Measurements from ENCODE around the gene COMMD9.

Gene COMMD9

DNA sequence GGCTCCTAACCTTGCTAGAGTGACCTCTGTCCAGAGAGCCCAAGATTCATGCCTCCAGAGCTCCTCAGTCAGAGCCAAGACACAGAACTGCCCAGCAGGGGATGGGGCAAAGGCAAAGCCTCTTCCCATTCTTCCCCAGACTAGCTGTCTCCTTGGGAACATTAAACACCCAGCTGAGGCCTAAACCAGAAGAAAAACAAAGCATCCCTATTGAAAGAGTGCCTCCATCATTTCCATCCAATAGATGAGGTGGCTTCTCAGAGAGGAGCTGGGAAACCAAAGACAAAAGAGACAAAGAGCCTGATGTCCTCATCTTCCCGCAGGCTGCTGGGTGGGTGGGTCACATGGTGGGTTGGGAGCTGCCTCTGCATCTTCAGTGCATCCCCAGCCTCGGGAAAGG is 37.4 kb downstream of the COMMD9 start:
- DNase-seq, result no peak

GRCh38 chr11:36249246-36249645 is 40.0 kb downstream of the COMMD9 start:
- DNase-seq, result no peak

DNA sequence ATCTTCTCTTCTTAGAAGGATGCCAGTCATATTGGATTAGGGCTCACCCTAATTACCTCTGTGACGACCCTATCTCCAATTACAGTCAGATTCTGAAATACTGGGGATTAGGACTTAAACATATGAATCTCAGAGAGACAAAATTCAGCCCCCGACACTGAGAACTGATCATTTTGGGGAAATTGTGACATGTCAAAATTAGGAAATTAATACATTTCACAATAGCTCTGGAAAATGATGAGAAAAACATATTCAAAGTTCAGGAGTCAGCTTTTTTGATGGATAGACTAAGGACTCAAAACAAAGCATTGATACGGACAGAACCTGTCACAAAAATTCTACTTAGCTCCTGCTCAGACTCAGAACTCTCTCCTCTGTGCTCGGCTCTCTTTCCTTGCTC is 40.8 kb downstream of the COMMD9 start:
- DNase-seq, result no peak

- no peak for DNase-seq
Measured at GRCh38 chr11:36247493-36247892, 41.7 kb downstream of the COMMD9 start.

- DNase-seq, result no peak
Measured at GRCh38 chr11:36243641-36244040, 45.6 kb downstream of the COMMD9 start.

DNA sequence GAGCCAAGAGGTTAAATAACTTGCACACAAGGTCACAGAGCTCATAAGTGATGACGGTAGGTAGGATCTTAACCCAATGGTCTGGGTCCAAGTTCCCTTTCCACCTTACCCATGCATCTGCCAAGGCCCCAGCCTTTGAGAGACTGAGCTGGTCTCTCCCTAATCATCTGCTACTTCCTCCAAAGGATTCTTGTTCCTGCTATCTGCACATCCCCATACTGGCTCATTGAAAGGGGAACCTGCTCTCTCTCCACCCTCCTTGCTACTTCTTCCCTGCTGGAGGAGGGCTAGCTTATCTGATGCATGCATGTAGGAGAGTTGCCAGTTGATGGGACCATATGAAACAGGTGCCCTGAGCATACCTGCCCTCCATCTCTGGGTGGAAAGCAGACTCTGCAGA is 47.7 kb downstream of the COMMD9 start:
- no peak for DNase-seq

DNA sequence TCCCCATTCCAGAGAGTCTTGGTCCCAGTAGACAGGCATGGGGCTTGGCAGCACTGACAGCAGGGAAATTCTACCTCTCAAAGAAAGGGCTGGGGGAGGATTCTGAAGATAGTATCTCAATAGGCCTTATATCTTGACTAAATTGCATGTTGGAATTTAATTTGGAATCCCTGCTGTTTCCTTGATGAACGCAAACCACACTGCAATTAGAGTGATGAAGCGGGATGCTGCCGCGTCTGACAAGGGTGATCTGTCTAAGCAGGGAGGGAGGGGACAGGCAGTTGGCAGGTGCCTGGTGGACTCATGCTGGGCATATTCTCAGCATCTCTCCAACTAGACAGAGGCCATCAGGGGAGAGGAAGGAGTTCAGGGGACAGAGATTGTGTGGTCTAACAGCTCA is 48.4 kb downstream of the COMMD9 start:
- DNase-seq, result no peak

- no peak for DNase-seq
Measured at GRCh38 chr11:36240173-36240572, 49.1 kb downstream of the COMMD9 start.

- DNase-seq, result no peak
Measured at GRCh38 chr11:36239636-36240035, 49.6 kb downstream of the COMMD9 start.

- DNase-seq, result no peak
Measured at GRCh38 chr11:36238881-36239280, 50.3 kb downstream of the COMMD9 start.

- no peak for DNase-seq
Measured at GRCh38 chr11:36238036-36238631, 51.1 kb downstream of the COMMD9 start.

- no peak for DNase-seq
Measured at GRCh38 chr11:36237391-36237790, 51.8 kb downstream of the COMMD9 start.

DNA sequence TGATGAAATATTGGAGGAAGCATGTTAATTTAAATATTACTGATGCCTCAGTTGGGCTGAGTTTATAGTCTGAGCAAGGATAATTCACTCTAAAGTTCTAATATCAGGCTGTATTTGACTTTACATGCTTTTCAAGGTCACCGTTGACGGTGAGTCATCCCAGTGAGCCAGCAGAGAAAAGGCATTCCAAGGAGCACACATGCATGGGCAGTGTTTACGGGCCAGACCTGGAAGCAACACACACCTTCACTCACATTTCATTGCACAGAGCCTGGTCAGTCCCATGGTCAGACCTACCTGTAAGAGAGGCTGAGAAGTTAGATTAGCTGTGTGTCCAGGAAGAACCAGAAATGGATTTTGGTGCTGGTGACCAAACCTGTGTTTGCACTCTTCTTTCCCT is 53.5 kb downstream of the COMMD9 start:
- DNase-seq, result no peak

DNA sequence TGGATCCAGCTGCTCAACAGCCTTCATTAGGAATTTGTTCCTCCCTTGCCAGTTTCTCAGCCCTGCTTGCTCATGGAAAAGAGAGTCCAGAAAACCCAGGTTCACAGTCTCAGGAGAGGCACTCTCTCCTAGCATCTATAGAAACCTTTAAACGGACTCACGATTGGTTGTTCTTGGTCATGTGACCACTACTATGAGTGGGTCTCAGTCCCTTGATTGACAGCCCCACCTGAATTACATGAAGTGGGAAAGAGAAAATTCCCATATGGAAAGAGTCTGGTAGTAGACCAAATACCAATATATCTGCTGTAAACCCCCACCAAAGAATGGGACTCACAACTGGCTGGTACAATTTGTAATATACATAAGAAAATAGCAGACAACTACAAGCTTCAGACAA is 54.4 kb downstream of the COMMD9 start:
- no peak for DNase-seq

- no peak for DNase-seq
Measured at GRCh38 chr11:36233204-36233603, 56.0 kb downstream of the COMMD9 start.

- no peak for DNase-seq
Measured at GRCh38 chr11:36230779-36231699, 58.2 kb downstream of the COMMD9 start.

- DNase-seq, result no peak
Measured at GRCh38 chr11:36229091-36229705, 60.0 kb downstream of the COMMD9 start.

- no peak for DNase-seq
Measured at GRCh38 chr11:36228689-36229088, 60.5 kb downstream of the COMMD9 start.

DNA sequence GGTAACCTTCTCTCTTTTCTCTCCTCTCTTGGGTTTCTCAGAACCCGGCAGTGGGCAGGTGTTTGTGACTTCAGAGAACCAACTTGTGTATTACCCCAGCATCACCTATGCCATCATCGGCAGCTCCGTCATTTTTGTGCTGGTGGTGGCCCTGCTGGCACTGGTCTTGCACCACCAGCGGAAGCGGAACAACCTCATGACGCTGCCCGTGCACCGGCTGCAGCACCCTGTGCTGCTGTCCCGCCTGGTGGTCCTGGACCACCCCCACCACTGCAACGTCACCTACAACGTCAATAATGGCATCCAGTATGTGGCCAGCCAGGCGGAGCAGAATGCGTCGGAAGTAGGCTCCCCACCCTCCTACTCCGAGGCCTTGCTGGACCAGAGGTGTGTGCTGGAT is 62.2 kb downstream of the COMMD9 start:
- DNase-seq, result no peak

GRCh38 chr11:36224209-36224882 is 64.9 kb downstream of the COMMD9 start:
- DNase-seq, result no peak

GRCh38 chr11:36222831-36223635 is 66.2 kb downstream of the COMMD9 start:
- DNase-seq, result no peak
